ENCODE results near the gene CABLES2. TPM values are rescaled to one million over a fixed set of nuclear protein-coding genes. Genes with fewer than 3 reads are reported as not detected.

Gene CABLES2
- total and polyA plus RNA-seq, 9 of the 15 experiments (the other 6 are each of a cell fraction or from before 2014, with no cell fraction given), result 0.46 to 4.2 (median 1.6) TPM

- Histone ChIP-seq H3K9me3 (replicated peaks; ENCODE audit: control insufficient read depth, insufficient read depth, low read depth, low read length) (no peaks in the 10 kb centered on the region), H3K4me1 (replicated peaks in 1 of 2; ENCODE audit: control insufficient read depth in 2 of 2, insufficient read depth in 2 of 2, low read length in 2 of 2) (peaks cover 26 to 85% of the 10 kb centered on the region in 2 experiments), H3K27ac (ENCODE audit: extremely low read depth, low read depth, low read length) (no peak overlapping the region), H3K4me2 (ENCODE audit: insufficient read depth, low read length) (no peak overlapping the region), H4K20me1 (replicated peaks; ENCODE audit: control insufficient read depth, insufficient read depth, low read length) (0 out of 2 replicates have a peak, but pooled peaks cover 3% of the 10 kb centered on the region), H2AFZ (ENCODE audit: low read depth, low read length) (no peak overlapping the region), H3K9ac (ENCODE audit: insufficient read depth in 1 of 2, low read depth in 2 of 2, low read length in 2 of 2) (peak overlapping the region in 1 of 2 experiments; percentile 73; a peak in 2 of 4 replicates), H3K27me3 (ENCODE audit: control insufficient read depth in 2 of 2, insufficient read depth in 2 of 2, low read length in 2 of 2) (no peaks in the 10 kb centered on the region), H3K79me2 (ENCODE audit: control insufficient read depth, insufficient read depth, low read length) (peaks cover 47% of the 10 kb centered on the region), H3K9me1 (ENCODE audit: control insufficient read depth, insufficient read depth, low read length) (peaks cover 2% of the 10 kb centered on the region), H3K4me3 (no peak overlapping the region), H3K36me3 (ENCODE audit: control insufficient read depth, insufficient read depth, low read length) (peaks cover 71% of the 10 kb centered on the region; the same call in 2 of the 3 replicates)
- POLR2A ChIA-PET, result interaction anchor here (1.0 kb wide), 1 partner anchor 13 kb away, joined by 4 read pairs; no protein-coding TSS in a partner anchor
- CTCF ChIA-PET (ENCODE audit: low intra/inter-chr PET ratio), result no interaction called here
- in situ Hi-C loops (cut with MboI), result no loop called here
- intact Hi-C loops (cut with micrococcal nuclease), result no loop called here
- FAIRE-seq, result no peak
- BruUV-seq (replicated peaks), result no TSS peak
- WGBS (ENCODE audit: insufficient coverage, low coverage, missing lambda C conversion rate), result 68% methylated on average over 10 of the region's 14 CpGs
- DNase-seq (ENCODE audit: extremely low read depth in 1 of 4, low spot score in 3 of 4), result no peak
- no peak for TF ChIP-seq ZBED1 (IDR thresholded peaks at IDR 0.05)
- no peak for TF ChIP-seq ZZZ3 (IDR thresholded peaks at IDR 0.05)
- TF ChIP-seq ZFP36 (IDR thresholded peaks at IDR 0.05; ENCODE audit: low read depth, low read length, partially characterized antibody), result peak; percentile 80
- TF ChIP-seq RBFOX2 (IDR thresholded peaks at IDR 0.05; ENCODE audit: low read depth, low read length), result peak; percentile 25; the same call in 1 of the 2 replicates
- no peak for ATAC-seq
Measured at GRCh38 chr20:62354031-62354808, 52.9 kb downstream of the CABLES2 start.

Data from K562 (cell line).